MM.1S (cell line): ENCODE results near the gene CHST11.

Source experiments
- CTCF ChIP-seq: fragments of 300-600 bp; sonication (generic); IDR thresholded peaks from 2 replicates; pipeline ENCODE4 v1.5.1; 2016; ENCODE audit warnings: antibody characterized with exemption, low read length, mixed read lengths
- EZH2phosphoT487 ChIP-seq: fragments of 300-600 bp; sonication (generic); IDR thresholded peaks from 2 replicates; pipeline ENCODE4 v1.6.1; 2018; ENCODE audit warnings: antibody characterized with exemption, low read length

GRCh38 chr12:104588047-104588920 lies 131.5 kb downstream of the CHST11 start:
- no peak for TF ChIP-seq EZH2phosphoT487
- no peak for TF ChIP-seq CTCF
